Bronchial epithelial cell (primary cell): Measurements from ENCODE around the gene ANKRD11. TPM values are rescaled to one million over a fixed set of nuclear protein-coding genes. Genes with fewer than 3 reads are reported as not detected.
"Not testable (repeated sequence)": the region's sequence is repeated elsewhere in the genome, so short reads cannot be mapped to it uniquely, and the experiment has no call there.

Experiments used
- DNase-seq: peaks from one replicate; pipeline ENCODE4 v3.0.0-alpha.2; 2010; ENCODE audit warnings: low read depth
- FAIRE-seq: peaks from 2 replicates; lab custom pipeline; 2011; peaks lifted over from hg19 to GRCh38; lab: Jason Lieb, UNC
- H3K27me3 ChIP-seq: 2 replicates; pipeline ENCODE4 v1.5.1; 2011; ENCODE audit warnings: low read length; ENCODE audit not compliant: control insufficient read depth, insufficient read depth
- H3K36me3 ChIP-seq: 2 replicates; pipeline ENCODE4 v1.5.1; 2011; ENCODE audit warnings: low read length; ENCODE audit not compliant: control insufficient read depth, insufficient read depth
- H3K4me3 ChIP-seq: 2 replicates; pipeline ENCODE4 v1.5.1; 2011; ENCODE audit warnings: mild to moderate bottlenecking, low read depth, low read length, control low read depth
- CTCF ChIP-seq: IDR thresholded peaks from 2 replicates; pipeline ENCODE4 v1.5.1; 2011; ENCODE audit warnings: mild to moderate bottlenecking, moderate library complexity, low read length, control low read depth, inconsistent platforms; ENCODE audit not compliant: insufficient read depth, severe bottlenecking
- total RNA-seq: library from RNA; depleted of rRNA; stranded (reverse); fragments of >200 nt; gene quantifications from 2 replicates; pipeline ENCODE4 v1.2.1, GENCODE V29; 2014

Gene ANKRD11
- total RNA-seq, 1 donor from 2014 or later: 64.5 TPM

- DNase-seq: peak; percentile 82
- FAIRE-seq: no peak
- Histone ChIP-seq H3K4me3 (no peak overlapping the region), H3K36me3 (peaks cover 10% of the 10 kb centered on the region), H3K27me3 (no peaks in the 10 kb centered on the region)
- TF ChIP-seq CTCF: no peak
These were observed 126.6 kb downstream of the ANKRD11 start for GRCh38 chr16:89363621-89364393.

GRCh38 chr16:89362540-89363223, 127.7 kb downstream of the ANKRD11 start:
- not testable (repeated sequence) for H3K27me3 ChIP-seq, FAIRE-seq
- DNase-seq: peak; percentile 53
- H3K4me3 ChIP-seq: peak overlapping the region; percentile 9
- peaks cover 12% of the 10 kb centered on the region for H3K36me3 ChIP-seq

GRCh38 chr16:89361751-89362539, 128.4 kb downstream of the ANKRD11 start:
- H3K4me3 ChIP-seq: no peak overlapping the region
- no peaks in the 10 kb centered on the region for H3K27me3 ChIP-seq
- no peak for TF ChIP-seq CTCF
- peaks cover 13% of the 10 kb centered on the region for H3K36me3 ChIP-seq
- FAIRE-seq: no peak
- peak; percentile 60 for DNase-seq

GRCh38 chr16:89360760-89361435, 129.5 kb downstream of the ANKRD11 start:
- no peak overlapping the region for H3K4me3 ChIP-seq
- TF ChIP-seq CTCF: no peak
- no peak for FAIRE-seq
- no peak for DNase-seq
- peaks cover 13% of the 10 kb centered on the region for H3K36me3 ChIP-seq
- H3K27me3 ChIP-seq: no peaks in the 10 kb centered on the region

GRCh38 chr16:89359264-89360147, 130.9 kb downstream of the ANKRD11 start:
- Histone ChIP-seq H3K36me3 (peaks cover 13% of the 10 kb centered on the region), H3K27me3 (no peaks in the 10 kb centered on the region), H3K4me3 (no peak overlapping the region)
- no peak for TF ChIP-seq CTCF
- DNase-seq (no peak), FAIRE-seq (no peak)
